GM12874 (cell line): ENCODE measurements around the gene C6orf132.

Source experiments
- TF ChIP-seq, protein P1 (sequence below): IDR thresholded peaks from 2 replicates; pipeline ENCODE4 v1.5.1; 2011; ENCODE audit warnings: low read depth, mild to moderate bottlenecking, control low read depth, low read length, moderate library complexity; ENCODE audit not compliant: insufficient read depth

C6orf132 gene

DNA sequence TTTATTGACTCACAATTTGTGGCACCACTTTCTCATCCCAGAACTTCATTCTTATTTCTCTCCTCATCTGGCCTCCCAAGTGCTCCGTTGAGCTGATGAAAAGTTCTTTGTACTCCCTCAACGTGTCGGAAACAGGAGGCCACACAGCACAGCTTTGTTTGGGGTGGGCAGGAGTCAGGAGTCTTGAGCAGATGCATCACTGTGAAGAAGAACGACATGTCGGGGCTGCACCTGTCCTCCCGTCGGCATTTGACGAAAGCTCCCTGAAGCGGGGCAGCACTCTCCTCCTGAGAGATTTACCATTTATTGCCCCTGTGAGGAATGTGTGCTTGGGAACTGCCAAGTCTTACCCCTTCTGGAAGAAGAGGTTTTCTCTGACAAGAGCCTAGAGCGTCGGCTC lies 64.0 kb downstream of the C6orf132 start:
- TF ChIP-seq, protein P1, sequence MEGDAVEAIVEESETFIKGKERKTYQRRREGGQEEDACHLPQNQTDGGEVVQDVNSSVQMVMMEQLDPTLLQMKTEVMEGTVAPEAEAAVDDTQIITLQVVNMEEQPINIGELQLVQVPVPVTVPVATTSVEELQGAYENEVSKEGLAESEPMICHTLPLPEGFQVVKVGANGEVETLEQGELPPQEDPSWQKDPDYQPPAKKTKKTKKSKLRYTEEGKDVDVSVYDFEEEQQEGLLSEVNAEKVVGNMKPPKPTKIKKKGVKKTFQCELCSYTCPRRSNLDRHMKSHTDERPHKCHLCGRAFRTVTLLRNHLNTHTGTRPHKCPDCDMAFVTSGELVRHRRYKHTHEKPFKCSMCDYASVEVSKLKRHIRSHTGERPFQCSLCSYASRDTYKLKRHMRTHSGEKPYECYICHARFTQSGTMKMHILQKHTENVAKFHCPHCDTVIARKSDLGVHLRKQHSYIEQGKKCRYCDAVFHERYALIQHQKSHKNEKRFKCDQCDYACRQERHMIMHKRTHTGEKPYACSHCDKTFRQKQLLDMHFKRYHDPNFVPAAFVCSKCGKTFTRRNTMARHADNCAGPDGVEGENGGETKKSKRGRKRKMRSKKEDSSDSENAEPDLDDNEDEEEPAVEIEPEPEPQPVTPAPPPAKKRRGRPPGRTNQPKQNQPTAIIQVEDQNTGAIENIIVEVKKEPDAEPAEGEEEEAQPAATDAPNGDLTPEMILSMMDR = no peak

DNA sequence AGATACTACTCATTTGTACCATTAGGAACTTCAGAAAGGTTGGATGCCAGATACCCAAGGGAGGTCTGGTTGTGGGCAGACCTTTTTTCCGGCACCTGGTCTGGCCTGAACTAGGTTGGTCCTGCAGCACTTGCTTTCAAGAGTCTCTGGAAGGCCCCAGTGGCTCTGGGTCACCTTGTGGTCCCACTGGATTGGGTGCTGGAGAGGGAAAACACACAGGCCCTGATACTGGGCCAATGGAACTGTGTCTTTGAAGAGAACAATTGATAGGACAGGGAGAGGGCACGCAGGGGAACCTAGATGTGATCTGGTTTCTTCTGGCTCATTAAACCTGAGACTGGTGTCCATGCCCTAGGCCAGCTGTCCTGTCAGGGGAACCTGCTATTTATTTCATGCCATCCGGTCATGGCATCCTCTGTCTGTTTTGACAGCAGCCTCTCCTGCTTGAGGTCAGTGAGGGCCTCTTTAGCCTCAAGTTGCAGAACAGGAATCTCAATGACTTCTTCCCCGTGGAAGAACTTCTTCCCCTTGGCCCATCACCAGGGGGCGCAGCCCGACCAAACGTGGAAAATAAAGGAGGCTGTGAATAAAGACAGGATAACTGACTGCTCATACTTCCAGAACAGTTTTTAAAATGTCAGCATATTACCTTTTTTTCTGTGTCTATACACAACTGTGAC lies 67.1 kb downstream of the C6orf132 start:
- TF ChIP-seq, protein P1 = peak; percentile 42; the same call in 1 of the 2 replicates

DNA sequence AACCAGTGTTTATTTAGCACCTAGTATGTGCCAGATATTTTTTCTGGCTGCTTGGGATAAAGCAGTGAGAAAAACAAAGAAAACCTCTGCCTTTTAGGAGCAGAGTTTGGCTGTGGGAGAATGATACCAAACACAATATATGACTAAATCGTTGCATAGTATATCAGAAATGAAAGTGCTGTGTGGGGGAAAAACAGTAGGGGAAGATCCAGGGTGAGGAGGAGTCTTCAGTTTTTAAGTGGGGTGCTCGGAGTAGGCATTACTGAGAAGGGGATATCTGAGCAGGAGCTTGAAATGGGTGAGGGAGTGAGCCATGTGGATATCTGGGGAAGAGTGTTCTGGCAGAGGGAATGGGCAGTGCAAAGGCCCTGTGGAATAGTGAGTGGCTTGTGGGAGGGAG lies 69.1 kb downstream of the C6orf132 start:
- TF ChIP-seq, protein P1 = no peak

DNA sequence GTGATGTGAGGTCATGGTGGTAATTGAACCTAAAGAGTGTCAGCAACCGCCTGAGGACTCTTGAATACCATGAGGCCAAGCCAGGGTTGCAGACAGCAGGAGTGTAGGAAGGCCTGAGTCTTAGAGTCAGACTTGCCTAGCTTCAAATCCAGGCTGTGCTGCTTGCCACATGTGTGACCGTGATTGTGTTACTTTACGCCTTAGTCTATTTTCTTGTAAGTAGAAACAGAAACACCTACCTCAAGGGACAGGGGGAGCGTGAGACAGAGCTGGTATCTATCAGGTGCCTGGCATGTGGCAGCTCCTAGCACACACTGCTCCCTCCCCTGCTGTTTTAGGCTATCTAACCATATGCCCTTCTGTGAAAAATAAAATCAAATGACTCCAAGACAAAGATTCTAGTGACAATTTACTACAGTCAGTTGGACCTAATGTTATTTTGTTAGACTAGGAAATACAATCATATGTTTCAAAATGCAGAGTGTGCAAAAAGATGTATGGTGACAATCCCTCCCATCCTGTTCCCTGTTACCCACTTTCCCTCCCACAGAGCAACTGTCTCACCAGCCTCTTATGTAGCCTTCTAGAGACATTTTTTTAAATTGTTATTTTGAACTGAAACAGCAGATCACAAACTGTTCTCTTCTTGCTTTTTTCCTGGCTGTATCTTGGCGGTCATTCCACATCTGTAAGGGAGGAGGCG lies 70.4 kb downstream of the C6orf132 start:
- TF ChIP-seq, protein P1 = no peak

DNA sequence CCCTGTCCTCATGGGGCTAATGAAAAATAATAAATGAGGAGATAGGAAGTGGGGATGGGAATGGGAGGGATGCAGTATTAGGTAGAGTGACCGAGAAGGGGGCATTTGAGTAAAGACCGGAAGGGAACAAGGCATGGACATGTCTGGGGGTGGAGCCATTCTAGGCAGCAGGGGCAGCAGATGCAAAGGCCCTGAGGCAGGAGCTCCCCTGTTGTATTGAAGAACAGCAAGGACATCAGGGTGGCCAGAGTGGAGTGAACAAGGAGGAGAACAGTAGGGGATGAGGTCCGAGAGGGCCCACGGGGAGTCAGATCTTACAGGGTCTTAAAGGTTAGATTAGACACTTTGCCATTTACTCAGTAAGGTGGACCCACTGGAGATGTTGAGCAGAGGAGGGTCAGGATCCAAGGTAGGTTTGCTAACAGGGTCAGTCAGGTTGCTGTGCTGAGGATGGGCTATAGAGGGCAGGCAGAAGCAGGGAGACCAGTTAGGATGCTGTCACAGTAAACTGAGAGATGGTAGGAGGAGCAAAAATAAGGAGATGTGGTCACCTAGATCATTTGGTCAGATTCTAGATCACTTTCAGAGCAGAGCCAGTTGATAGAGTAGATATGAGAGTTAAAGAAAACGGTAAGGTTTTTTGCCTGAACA lies 73.4 kb downstream of the C6orf132 start:
- TF ChIP-seq, protein P1 = no peak

DNA sequence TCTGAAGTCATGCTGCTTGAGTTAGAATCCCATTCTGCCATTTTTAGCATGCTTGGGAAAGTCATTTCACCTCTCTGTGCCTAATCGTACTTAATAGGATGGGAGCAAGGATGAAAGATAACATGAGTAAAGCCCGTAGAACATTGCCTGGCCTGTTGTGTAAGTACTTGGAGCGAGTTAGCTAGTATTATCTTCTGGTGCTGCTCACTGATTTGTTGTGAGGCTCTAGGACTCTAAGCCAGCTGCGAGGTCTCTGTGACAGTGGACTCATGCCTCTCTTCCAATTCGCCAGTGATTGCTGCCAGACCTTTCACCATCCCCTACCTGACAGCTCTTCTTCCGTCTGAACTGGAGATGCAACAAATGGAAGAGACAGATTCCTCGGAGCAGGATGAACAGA lies 74.2 kb downstream of the C6orf132 start:
- TF ChIP-seq, protein P1 = no peak

DNA sequence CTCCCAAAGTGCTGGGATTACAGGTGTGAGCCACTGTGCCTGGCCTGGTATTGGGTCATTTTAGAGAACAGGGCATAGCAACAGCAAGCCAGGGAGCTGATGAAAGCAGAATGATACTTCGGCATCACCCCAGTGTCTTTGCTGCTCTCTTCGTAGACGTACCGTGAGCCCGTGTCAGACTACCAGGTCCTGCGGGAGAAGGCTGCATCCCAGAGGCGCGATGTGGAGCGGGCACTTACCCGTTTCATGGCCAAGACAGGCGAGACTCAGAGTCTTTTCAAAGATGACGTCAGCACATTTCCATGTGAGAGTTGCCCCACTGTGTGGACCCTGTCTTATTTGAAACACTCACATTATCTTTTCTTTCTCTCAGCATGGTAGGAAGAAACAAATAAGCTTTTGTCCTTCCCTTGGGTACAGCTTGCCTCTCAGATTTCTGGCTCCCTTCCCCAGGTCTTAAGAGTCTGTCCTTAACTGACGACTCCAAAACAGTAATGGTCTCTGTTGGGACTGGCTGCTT lies 76.2 kb downstream of the C6orf132 start:
- TF ChIP-seq, protein P1 = no peak
